HepG2 (cell line): ENCODE measurements around the gene PRKG1. TPM values are rescaled to one million over a fixed set of nuclear protein-coding genes. Genes with fewer than 3 reads are reported as not detected.

Experiments
- ATAC-seq: fragments of 200-7000 bp; cut with Tn5 transposase; 3 replicates; pipeline ENCODE4 v1.9.1; 2020; ENCODE audit warnings: mild to moderate bottlenecking, moderate library complexity
- BruUV-seq: library from RNA; stranded (reverse); fragments of 400-500 nt; replicated peaks from 2 replicates; lab custom pipeline; 2021; lab: Mats Ljungman, UMichigan
- CTCF ChIA-PET: fragments of 300-600 bp; formaldehyde crosslinking; extraction: SDS; loops from one replicate; lab custom pipeline; 2021; ENCODE audit warnings: low total read pairs, inconsistent platforms, low intra/inter-chr PET ratio; lab: Yijun Ruan, JAX
- POLR2A ChIA-PET: fragments of 350-600 bp; sonication (Branson Sonifier 250); formaldehyde crosslinking; loops from one replicate; lab custom pipeline; 2020; ENCODE audit warnings: antibody characterized with exemption, inconsistent platforms; lab: Yijun Ruan, JAX
- DNase-seq: peaks from one replicate; pipeline ENCODE4 v3.0.0-alpha.2; 2015; ENCODE audit warnings: low spot score
- FAIRE-seq: peaks from 3 replicates; lab custom pipeline; 2011; peaks lifted over from hg19 to GRCh38; lab: Jason Lieb, UNC
- H2AFZ ChIP-seq: one replicate; pipeline ENCODE4 v1.6.1; 2011; ENCODE audit warnings: low read length, inconsistent platforms
- H3K27ac ChIP-seq: fragments of 300-600 bp; 3 replicates; pipeline ENCODE4 v1.8.0; 2011; ENCODE audit warnings: mixed run types, mild to moderate bottlenecking, mixed read lengths, low read length, inconsistent platforms; ENCODE audit not compliant: insufficient read depth; ENCODE audit errors: extremely low read length
- H3K27me3 ChIP-seq, 2 experiments: fragments of 200-600 bp in 1 of 2; 2 replicates in 1 of 2; 3 replicates in 1 of 2; pipeline versions ENCODE4 v1.6.0 to v1.8.0; 2011; ENCODE audit warnings: low read length in 2 of 2, mild to moderate bottlenecking in 2 of 2, moderate library complexity in 2 of 2, inconsistent platforms in 1 of 2; ENCODE audit not compliant: insufficient read depth in 2 of 2, control insufficient read depth in 1 of 2
- H3K36me3 ChIP-seq, 2 experiments: fragments of 200-600 bp in 1 of 2; replicated peaks in 1 of 2; 2 replicates in 1 of 2; 3 replicates in 1 of 2; pipeline versions ENCODE4 v1.5.1 to v1.8.0; 2011; ENCODE audit warnings: low read length in 2 of 2, inconsistent platforms in 1 of 2; ENCODE audit not compliant: insufficient read depth in 2 of 2, control insufficient read depth in 1 of 2
- H3K4me1 ChIP-seq: 2 replicates; pipeline ENCODE4 v1.5.1; 2012; ENCODE audit warnings: low read length, inconsistent platforms; ENCODE audit not compliant: insufficient read depth
- H3K4me2 ChIP-seq: 2 replicates; pipeline ENCODE4 v1.6.0; 2011; ENCODE audit warnings: low read depth, low read length, inconsistent platforms
- H3K4me3 ChIP-seq, 3 experiments: fragments of 200-600 bp in 1 of 3; sonication (generic), shearing (Covaris generic) in 1 of 3; replicated peaks in 1 of 3; 2 replicates each; pipeline ENCODE4 v1.5.1; 2011 to 2016; ENCODE audit warnings: low read length in 3 of 3, inconsistent platforms in 2 of 3, low read depth in 2 of 3, mild to moderate bottlenecking in 2 of 3, control low read depth in 1 of 3, mixed read lengths in 1 of 3; ENCODE audit not compliant: insufficient read depth in 1 of 3
- H3K79me2 ChIP-seq: one replicate; pipeline ENCODE4 v1.6.1; 2011; ENCODE audit warnings: low read length, inconsistent platforms; ENCODE audit not compliant: insufficient read depth
- H3K9ac ChIP-seq: 2 replicates; pipeline ENCODE4 v1.6.0; 2011; ENCODE audit warnings: mild to moderate bottlenecking, low read depth, low read length, inconsistent platforms; ENCODE audit not compliant: insufficient read depth
- H3K9me3 ChIP-seq: 2 replicates; pipeline ENCODE4 v1.5.1; 2012; ENCODE audit warnings: mild to moderate bottlenecking, low read length
- H4K20me1 ChIP-seq: 2 replicates; pipeline ENCODE4 v1.6.0; 2011; ENCODE audit warnings: inconsistent platforms, mild to moderate bottlenecking, low read length, moderate library complexity; ENCODE audit not compliant: insufficient read depth
- MTERF4 ChIP-seq: sonication (generic); formaldehyde crosslinking; IDR thresholded peaks from 2 replicates; pipeline ENCODE4 v1.8.0; 2023; ENCODE audit warnings: mild to moderate bottlenecking, missing genetic modification reagents
- NAIF1 ChIP-seq: sonication (generic); formaldehyde crosslinking; IDR thresholded peaks from 2 replicates; pipeline ENCODE4 v1.5.0; 2020; ENCODE audit warnings: mild to moderate bottlenecking, missing genetic modification reagents, borderline replicate concordance
- NCOA2 ChIP-seq: sonication (generic); formaldehyde crosslinking; IDR thresholded peaks from 2 replicates; pipeline ENCODE4 v1.8.0; 2022; ENCODE audit warnings: inconsistent platforms
- PHF20 ChIP-seq: sonication (generic); formaldehyde crosslinking; IDR thresholded peaks from 2 replicates; pipeline ENCODE4 v1.5.0; 2020; ENCODE audit warnings: mild to moderate bottlenecking, missing genetic modification reagents
- SP140L ChIP-seq: sonication (generic); formaldehyde crosslinking; IDR thresholded peaks from 2 replicates; pipeline ENCODE4 v1.4.0; 2020; ENCODE audit warnings: missing genetic modification reagents, borderline replicate concordance
- ZBTB1 ChIP-seq: sonication (generic); formaldehyde crosslinking; IDR thresholded peaks from 2 replicates; pipeline ENCODE4 v1.4.0; 2020; ENCODE audit warnings: missing genetic modification reagents, borderline replicate concordance
- ZNF274 ChIP-seq: sonication (generic); formaldehyde crosslinking; IDR thresholded peaks from 2 replicates; pipeline ENCODE4 v1.5.1; 2020; ENCODE audit warnings: mild to moderate bottlenecking, missing genetic modification reagents
- ZNF607 ChIP-seq: sonication (generic); formaldehyde crosslinking; IDR thresholded peaks from 2 replicates; pipeline ENCODE4 v1.5.1; 2020; ENCODE audit warnings: missing genetic modification reagents, mild to moderate bottlenecking, borderline replicate concordance
- ZNF609 ChIP-seq: sonication (generic); formaldehyde crosslinking; IDR thresholded peaks from 2 replicates; pipeline ENCODE4 v1.4.0; 2020; ENCODE audit warnings: mild to moderate bottlenecking, missing genetic modification reagents, borderline replicate concordance
- ZNF710 ChIP-seq: sonication (generic); formaldehyde crosslinking; IDR thresholded peaks from 2 replicates; pipeline ENCODE4 v1.5.0; 2020; ENCODE audit warnings: mild to moderate bottlenecking, missing genetic modification reagents, borderline replicate concordance
- ZNF740 ChIP-seq: sonication (generic); formaldehyde crosslinking; IDR thresholded peaks from 2 replicates; pipeline ENCODE4 v1.4.0; 2020; ENCODE audit warnings: missing genetic modification reagents
- ZNF792 ChIP-seq: IDR thresholded peaks from 2 replicates; pipeline ENCODE4 v1.6.1; 2016
- WGBS: methylation state at CpG from one replicate; pipeline ENCODE4 v1.1.6; 2017; ENCODE audit warnings: low lambda C conversion rate; 5-methylcytosine and 5-hydroxymethylcytosine counted together
- in situ Hi-C: cut with HindIII; loops from 2 replicates; pipeline ENCODE4 v1.10.0; 2017; ENCODE audit warnings: low pct_unique_long_range_greater_than_20kb; ENCODE audit not compliant: extremely low pct_ligation_motif_present
- intact Hi-C: fragments of 100-400 bp; cut with micrococcal nuclease; formaldehyde crosslinking; loops from one replicate; pipeline ENCODE4 v1.10.0; 2022; ENCODE audit not compliant: unreplicated experiment
- polyA plus RNA-seq, 8 experiments: library from polyadenylated mRNA; depleted of rRNA in 3 of 8; stranded (reverse) in 7 of 8; unstranded in 1 of 8; fragments of >200 nt; fragmentation: Illumina TruSeq in 4 of 8; extraction: Trizol in 4 of 8; gene quantifications; 2 replicates each; pipeline versions ENCODE4 v1.2.1 to v1.2.3, GENCODE V29; 2011 to 2016; ENCODE audit warnings: low read depth in 4 of 8, missing spikeins in 1 of 8, mixed read lengths in 1 of 8; ENCODE audit not compliant: insufficient read depth in 1 of 8
- total RNA-seq, 5 experiments: library from RNA; depleted of rRNA; stranded (reverse); fragments of >200 nt; fragmentation: Illumina TruSeq; extraction: Trizol; gene quantifications; 2 replicates each; pipeline ENCODE4 v1.2.3, GENCODE V29; 2016; ENCODE audit warnings: low read depth in 1 of 5

PRKG1 gene
- total and polyA plus RNA-seq, 2 of the 13 experiments (the other 11 are each of a cell fraction or from before 2014, with no cell fraction given), result 0.01 TPM; not detected in 1

GRCh38 chr10:52313933-52314821 is 1239.9 kb downstream of the PRKG1 start, which contains the start of gene DKK1:
Gene DKK1, plus strand, starts transcription at chr10:52314281. Its CDS starts 154 bp downstream, at chr10:52314435.
- peak within 1 kb of the TSS; percentile 61 for H3K27ac ChIP-seq
- no peaks in the 10 kb centered on the region for H3K36me3 ChIP-seq
- DNase-seq, result peak; percentile 91
- no peak for FAIRE-seq
- H4K20me1 ChIP-seq, result no peaks in the 10 kb centered on the region
- ATAC-seq, result peak; percentile 94
- H3K9ac ChIP-seq, result peak within 1 kb of the TSS; percentile 62
- H3K79me2 ChIP-seq, result peaks cover 2% of the 10 kb centered on the region
- peaks cover 0 to 13% of the 10 kb centered on the region in 2 experiments; a peak in 2 of 5 replicates for H3K27me3 ChIP-seq
- peaks cover 49% of the 10 kb centered on the region for H3K4me1 ChIP-seq
- intact Hi-C loops, result loop anchor here (1.0 to 2.0 kb wide), 3 partner anchors 19 to 175 kb away; no protein-coding TSS in a partner anchor
- no peak within 1 kb of the TSS for H2AFZ ChIP-seq
- ChIA-PET POLR2A (interaction anchor here (0.7 to 1.1 kb wide), 3 partner anchors 52 to 173 kb away, joined by 3 to 8 read pairs (median 3); no protein-coding TSS in a partner anchor), CTCF (interaction anchor here (0.6 to 3.0 kb wide), 2 partner anchors 55 to 175 kb away, joined by 3 to 27 read pairs; no protein-coding TSS in a partner anchor)
- in situ Hi-C loops, result loop anchor here (5.0 to 10.0 kb wide), 3 partner anchors 173 to 468 kb away; no protein-coding TSS in a partner anchor
- peak within 1 kb of the TSS; percentile 59 to 77 (median 68) for H3K4me3 ChIP-seq
- BruUV-seq, result no TSS peak
- H3K9me3 ChIP-seq, result no peaks in the 10 kb centered on the region
- peak within 1 kb of the TSS; percentile 89 for H3K4me2 ChIP-seq
- WGBS, result under 1% methylated on average over 45 of the region's 55 CpGs
- TF ChIP-seq ZNF274 (CRISPR knock-in tag) (no peak), ZNF792 (CRISPR knock-in tag) (no peak; the same call in 1 of the 2 replicates), NCOA2 (CRISPR knock-in tag) (peak; percentile 79), NAIF1 (CRISPR knock-in tag) (no peak), ZBTB1 (CRISPR knock-in tag) (no peak), SP140L (CRISPR knock-in tag) (no peak), ZNF609 (CRISPR knock-in tag) (peak; percentile 89), MTERF4 (CRISPR knock-in tag) (no peak), ZNF607 (CRISPR knock-in tag) (0 out of 2 replicates have a peak, but pooled peaks have one; percentile 26), PHF20 (CRISPR knock-in tag) (no peak; the same call in 1 of the 2 replicates), ZNF710 (CRISPR knock-in tag) (peak; percentile 58; the same call in 1 of the 2 replicates), ZNF740 (CRISPR knock-in tag) (peak; percentile 14; the same call in 1 of the 2 replicates)
